CD14-positive monocyte (primary cell): Measurements from ENCODE around the gene ANP32B. TPM values are rescaled to one million over a fixed set of nuclear protein-coding genes. Genes with fewer than 3 reads are reported as not detected.

Experiments
- DNase-seq, 3 donors: peaks; one replicate each; pipeline ENCODE4 v3.0.0-alpha.2; 2011 to 2022
- H2AFZ ChIP-seq: 2 replicates; pipeline ENCODE4 v1.6.0; 2012; ENCODE audit warnings: mild to moderate bottlenecking, low read depth, low read length, inconsistent platforms; ENCODE audit not compliant: insufficient read depth, poor library complexity, severe bottlenecking
- H3K27ac ChIP-seq, 2 donors: 1 replicate in 1 of 2; 2 replicates in 1 of 2; pipeline ENCODE4 v1.5.1; 2012 to 2013; ENCODE audit warnings: low read length in 2 of 2, control low read depth in 1 of 2, inconsistent platforms in 1 of 2, low read depth in 1 of 2, mild to moderate bottlenecking in 1 of 2
- H3K27me3 ChIP-seq, 2 donors: one replicate each; pipeline versions ENCODE4 v1.6.0 to v1.6.1; 2011 to 2013; ENCODE audit warnings: low read length in 2 of 2; ENCODE audit not compliant: control insufficient read depth in 2 of 2, insufficient read depth in 2 of 2
- H3K36me3 ChIP-seq, 2 donors: replicated peaks in 1 of 2; 1 replicate in 1 of 2; 2 replicates in 1 of 2; pipeline versions ENCODE4 v1.5.1 to v1.6.1; 2012 to 2013; ENCODE audit warnings: low read length in 2 of 2, control low read depth in 1 of 2, inconsistent platforms in 1 of 2, mild to moderate bottlenecking in 1 of 2; ENCODE audit not compliant: insufficient read depth in 2 of 2, control insufficient read depth in 1 of 2
- H3K4me1 ChIP-seq, 2 donors: 1 replicate in 1 of 2; 2 replicates in 1 of 2; pipeline versions ENCODE4 v1.5.1 to v1.6.1; 2012 to 2013; ENCODE audit warnings: low read length in 2 of 2, control low read depth in 1 of 2, inconsistent platforms in 1 of 2, mild to moderate bottlenecking in 1 of 2, moderate library complexity in 1 of 2; ENCODE audit not compliant: insufficient read depth in 2 of 2, control insufficient read depth in 1 of 2
- H3K4me2 ChIP-seq: replicated peaks from 2 replicates; pipeline ENCODE3; 2012; ENCODE audit warnings: low read length, moderate library complexity, mild to moderate bottlenecking; ENCODE audit not compliant: poor library complexity, severe bottlenecking; ENCODE audit errors: extremely low read depth
- H3K4me3 ChIP-seq, 3 experiments: fragments of 200-600 bp in 1 of 3; sonication (generic) in 1 of 3; replicated peaks in 1 of 3; 1 replicate in 2 of 3; 2 replicates in 1 of 3; pipeline ENCODE4 v1.5.1; 2011 to 2013; ENCODE audit warnings: low read length in 3 of 3, mild to moderate bottlenecking in 3 of 3, control low read depth in 2 of 3, low read depth in 2 of 3, inconsistent platforms in 1 of 3, moderate library complexity in 1 of 3
- H3K79me2 ChIP-seq: 2 replicates; pipeline ENCODE4 v1.6.0; 2012; ENCODE audit warnings: mild to moderate bottlenecking, control low read depth, inconsistent platforms, low read length, moderate library complexity; ENCODE audit not compliant: insufficient read depth
- H3K9ac ChIP-seq: 2 replicates; pipeline ENCODE4 v1.6.0; 2017; ENCODE audit warnings: low read length, mild to moderate bottlenecking; ENCODE audit not compliant: insufficient read depth, poor library complexity, severe bottlenecking
- H3K9me3 ChIP-seq, 2 donors: replicated peaks in 1 of 2; 1 replicate in 1 of 2; 2 replicates in 1 of 2; pipeline versions ENCODE4 v1.5.1 to v1.6.1; 2012 to 2013; ENCODE audit warnings: low read length in 2 of 2, control low read depth in 1 of 2; ENCODE audit not compliant: control insufficient read depth in 1 of 2, insufficient read depth in 1 of 2
- H4K20me1 ChIP-seq: 2 replicates; pipeline ENCODE4 v1.6.0; 2012; ENCODE audit warnings: mild to moderate bottlenecking, low read length, control low read depth, moderate library complexity; ENCODE audit not compliant: insufficient read depth
- H3K27ac Mint-ChIP-seq, 7 donors: one replicate each; pipeline ENCODE4 v1.8.0; 2020; ENCODE audit warnings: mild to moderate bottlenecking in 7 of 7, mixed read lengths in 7 of 7, moderate library complexity in 6 of 7, inconsistent platforms in 2 of 7
- H3K27me3 Mint-ChIP-seq, 3 donors: one replicate each; pipeline ENCODE4 v1.8.0; 2021 to 2022; ENCODE audit warnings: low read depth in 3 of 3, mild to moderate bottlenecking in 3 of 3, mixed read lengths in 3 of 3, moderate library complexity in 3 of 3, inconsistent platforms in 1 of 3
- H3K36me3 Mint-ChIP-seq, 2 donors: one replicate each; pipeline ENCODE4 v1.8.0; 2020; ENCODE audit warnings: mixed read lengths in 2 of 2, inconsistent platforms in 1 of 2, mild to moderate bottlenecking in 1 of 2
- H3K4me1 Mint-ChIP-seq: one replicate; pipeline ENCODE4 v1.8.0; 2020; ENCODE audit warnings: mild to moderate bottlenecking, mixed read lengths
- H3K4me3 Mint-ChIP-seq, 2 donors: one replicate each; pipeline ENCODE4 v1.8.0; 2020; ENCODE audit warnings: mild to moderate bottlenecking in 2 of 2, mixed read lengths in 2 of 2, moderate library complexity in 1 of 2
- H3K9me3 Mint-ChIP-seq, 7 donors: one replicate each; pipeline ENCODE4 v1.8.0; 2020 to 2022; ENCODE audit warnings: mixed read lengths in 7 of 7, mild to moderate bottlenecking in 6 of 7, moderate library complexity in 6 of 7, inconsistent platforms in 2 of 7
- WGBS: methylation state at CpG from one replicate; pipeline ENCODE4 v1.1.5; 2013; ENCODE audit warnings: missing lambda C conversion rate; ENCODE audit not compliant: insufficient coverage; 5-methylcytosine and 5-hydroxymethylcytosine counted together
- intact Hi-C, 2 donors: fragments of 100-400 bp; cut with micrococcal nuclease; formaldehyde crosslinking; loops; one replicate each; pipeline versions ENCODE4 v1.15.0 to v1.15.1; 2023
- polyA plus RNA-seq, 3 donors: library from polyadenylated mRNA; depleted of rRNA in 1 of 3; unstranded in 2 of 3; stranded (reverse) in 1 of 3; fragments of 300-500 nt in 2 of 3; fragments of >200 nt in 1 of 3; fragmentation: Illumina TruSeq in 2 of 3; gene quantifications; 1 replicate in 2 of 3; 2 replicates in 1 of 3; pipeline ENCODE4 v1.2.3, GENCODE V29; 2012 to 2021
- TF ChIP-seq, protein P1 (sequence below): fragments of 200-600 bp; IDR thresholded peaks from one replicate; pipeline ENCODE4 v1.8.0; 2022; ENCODE audit warnings: antibody characterized with exemption, mild to moderate bottlenecking

ANP32B gene
- polyA plus RNA-seq, 3 donors: 29.7 to 40.7 (median 30.8) TPM

DNA sequence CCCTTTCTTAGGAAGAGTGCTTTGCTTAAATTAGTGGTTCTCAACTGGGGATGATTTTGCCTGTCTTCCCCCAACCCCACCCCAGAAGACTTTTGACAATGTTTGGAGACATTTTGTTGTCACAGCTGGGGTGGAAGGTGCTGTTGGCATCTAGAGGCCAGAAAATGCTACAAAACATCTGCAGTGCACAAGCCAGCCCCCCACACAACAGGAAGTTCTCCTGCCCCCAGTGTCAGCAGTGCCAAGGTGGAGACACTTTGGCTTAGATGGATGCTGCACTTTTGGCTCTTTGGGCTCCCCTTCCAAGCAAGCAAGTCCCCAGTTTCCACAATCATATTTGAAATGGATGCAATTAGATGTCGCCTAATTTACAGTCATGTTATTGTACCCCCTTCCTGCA, 47.9 kb upstream of the ANP32B start:
- Histone ChIP-seq H3K4me3 (no peak overlapping the region), H3K27ac (no peak overlapping the region), H3K27me3 (no peaks in the 10 kb centered on the region), H4K20me1 (no peaks in the 10 kb centered on the region), H3K36me3 (no peaks in the 10 kb centered on the region), H3K4me2 (no peak overlapping the region), H3K9ac (no peak overlapping the region), H3K9me3 (no peaks in the 10 kb centered on the region), H2AFZ (no peak overlapping the region), H3K4me1 (peaks cover 0 to 4% of the 10 kb centered on the region in 2 donors), H3K79me2 (no peaks in the 10 kb centered on the region)
- 100% methylated on average over 1 of the region's 1 CpG for WGBS
- H3K27ac Mint-ChIP-seq: no peak overlapping the region
- peaks cover 0 to 2% (median 2%) of the 10 kb centered on the region in 3 donors for H3K27me3 Mint-ChIP-seq
- H3K36me3 Mint-ChIP-seq: no peaks in the 10 kb centered on the region
- intact Hi-C loops: loop anchor here in 1 of 2 donors (10.0 kb wide), 1 partner anchor 230 kb away; no protein-coding TSS in a partner anchor
- H3K4me3 Mint-ChIP-seq: no peak overlapping the region
- no peak for DNase-seq
- H3K4me1 Mint-ChIP-seq: peaks cover 12% of the 10 kb centered on the region
- TF ChIP-seq, protein P1, sequence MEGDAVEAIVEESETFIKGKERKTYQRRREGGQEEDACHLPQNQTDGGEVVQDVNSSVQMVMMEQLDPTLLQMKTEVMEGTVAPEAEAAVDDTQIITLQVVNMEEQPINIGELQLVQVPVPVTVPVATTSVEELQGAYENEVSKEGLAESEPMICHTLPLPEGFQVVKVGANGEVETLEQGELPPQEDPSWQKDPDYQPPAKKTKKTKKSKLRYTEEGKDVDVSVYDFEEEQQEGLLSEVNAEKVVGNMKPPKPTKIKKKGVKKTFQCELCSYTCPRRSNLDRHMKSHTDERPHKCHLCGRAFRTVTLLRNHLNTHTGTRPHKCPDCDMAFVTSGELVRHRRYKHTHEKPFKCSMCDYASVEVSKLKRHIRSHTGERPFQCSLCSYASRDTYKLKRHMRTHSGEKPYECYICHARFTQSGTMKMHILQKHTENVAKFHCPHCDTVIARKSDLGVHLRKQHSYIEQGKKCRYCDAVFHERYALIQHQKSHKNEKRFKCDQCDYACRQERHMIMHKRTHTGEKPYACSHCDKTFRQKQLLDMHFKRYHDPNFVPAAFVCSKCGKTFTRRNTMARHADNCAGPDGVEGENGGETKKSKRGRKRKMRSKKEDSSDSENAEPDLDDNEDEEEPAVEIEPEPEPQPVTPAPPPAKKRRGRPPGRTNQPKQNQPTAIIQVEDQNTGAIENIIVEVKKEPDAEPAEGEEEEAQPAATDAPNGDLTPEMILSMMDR: no peak
- no peaks in the 10 kb centered on the region for H3K9me3 Mint-ChIP-seq

DNA sequence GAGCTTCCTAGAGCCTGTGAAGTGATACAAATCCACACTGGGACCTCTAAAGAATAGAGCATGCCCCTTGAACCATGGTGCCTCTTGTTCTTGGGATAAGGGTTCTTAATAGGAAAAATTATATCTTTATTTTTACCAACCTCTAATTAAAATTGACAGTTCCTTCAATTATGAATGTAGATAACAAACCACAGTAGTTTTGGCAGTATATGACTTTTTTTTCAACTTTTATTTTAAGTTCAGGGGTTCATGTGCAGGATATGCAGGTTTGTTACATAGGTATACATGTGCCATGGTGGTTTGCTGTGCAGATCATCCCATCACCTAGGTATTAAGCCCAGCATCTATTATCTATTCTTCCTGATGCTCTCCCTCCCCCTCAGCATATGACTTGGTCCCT, 46.1 kb upstream of the ANP32B start:
- Histone ChIP-seq H3K4me3 (no peak overlapping the region), H3K9me3 (no peaks in the 10 kb centered on the region), H3K9ac (no peak overlapping the region), H3K4me2 (no peak overlapping the region), H3K36me3 (no peaks in the 10 kb centered on the region), H3K4me1 (peaks cover 0 to 4% of the 10 kb centered on the region in 2 donors), H3K27me3 (no peaks in the 10 kb centered on the region), H4K20me1 (no peaks in the 10 kb centered on the region), H3K27ac (no peak overlapping the region), H3K79me2 (no peaks in the 10 kb centered on the region), H2AFZ (no peak overlapping the region)
- TF ChIP-seq, protein P1: no peak
- intact Hi-C loops: loop anchor here in 1 of 2 donors (10.0 kb wide), 1 partner anchor 232 kb away; no protein-coding TSS in a partner anchor
- peaks cover 9% of the 10 kb centered on the region for H3K4me1 Mint-ChIP-seq
- no peak overlapping the region for H3K4me3 Mint-ChIP-seq
- H3K9me3 Mint-ChIP-seq: no peaks in the 10 kb centered on the region
- no peaks in the 10 kb centered on the region for H3K36me3 Mint-ChIP-seq
- no peak for DNase-seq
- H3K27ac Mint-ChIP-seq: no peak overlapping the region
- H3K27me3 Mint-ChIP-seq: peaks cover 2 to 3% (median 2%) of the 10 kb centered on the region in 3 donors
